Right renal cortex interstitium (tissue), 3 donors: Measurements from ENCODE around the gene ZNF750. TPM values are rescaled to one million over a fixed set of nuclear protein-coding genes. Genes with fewer than 3 reads are reported as not detected.

Source experiments
- DNase-seq, 3 donors: peaks; one replicate each; pipeline ENCODE4 v3.0.0-alpha.2; 2013; ENCODE audit warnings: low read depth in 3 of 3, low spot score in 2 of 3
- polyA plus RNA-seq, 3 donors: library from polyadenylated mRNA; unstranded; fragments of 120-200 nt; gene quantifications; one replicate each; pipeline ENCODE4 v1.2.1, GENCODE V29; 2013; ENCODE audit not compliant: insufficient read length in 3 of 3

The ZNF750 gene
- polyA plus RNA-seq, 3 donors = 1.2 to 1.8 (median 1.6) TPM

GRCh38 chr17:82779541-82779940 lies 60.3 kb downstream of the ZNF750 start:
- DNase-seq = no peak

Other genes starting within 250 kb of the ZNF750 start
- 10 to 100 TPM; 88.7 to 98.3 (median 98.2) TPM for gene WDR45B, start 191.6 kb downstream of the ZNF750 start, polyA plus RNA-seq
- gene RAB40B, start 141.3 kb downstream of the ZNF750 start, polyA plus RNA-seq = 10 to 100 TPM; 15.1 to 17.4 (median 17.2) TPM
- 10 to 100 TPM; 38.9 to 42.4 (median 39.9) TPM for gene FN3KRP, start 123.3 kb downstream of the ZNF750 start, polyA plus RNA-seq
- gene FN3K, start 104.4 kb downstream of the ZNF750 start, polyA plus RNA-seq = 10 to 100 TPM; 18.1 to 24.8 (median 24.3) TPM
- 10 to 100 TPM; 54.0 to 58.6 (median 58.1) TPM for gene TBCD, start 88.0 kb downstream of the ZNF750 start, polyA plus RNA-seq
- gene METRNL, start 239.6 kb upstream of the ZNF750 start, polyA plus RNA-seq = 10 to 100 TPM; 34.5 to 49.1 (median 38.3) TPM